ENCODE results near the gene ARID1B.

- TF ChIP-seq, protein P1, sequence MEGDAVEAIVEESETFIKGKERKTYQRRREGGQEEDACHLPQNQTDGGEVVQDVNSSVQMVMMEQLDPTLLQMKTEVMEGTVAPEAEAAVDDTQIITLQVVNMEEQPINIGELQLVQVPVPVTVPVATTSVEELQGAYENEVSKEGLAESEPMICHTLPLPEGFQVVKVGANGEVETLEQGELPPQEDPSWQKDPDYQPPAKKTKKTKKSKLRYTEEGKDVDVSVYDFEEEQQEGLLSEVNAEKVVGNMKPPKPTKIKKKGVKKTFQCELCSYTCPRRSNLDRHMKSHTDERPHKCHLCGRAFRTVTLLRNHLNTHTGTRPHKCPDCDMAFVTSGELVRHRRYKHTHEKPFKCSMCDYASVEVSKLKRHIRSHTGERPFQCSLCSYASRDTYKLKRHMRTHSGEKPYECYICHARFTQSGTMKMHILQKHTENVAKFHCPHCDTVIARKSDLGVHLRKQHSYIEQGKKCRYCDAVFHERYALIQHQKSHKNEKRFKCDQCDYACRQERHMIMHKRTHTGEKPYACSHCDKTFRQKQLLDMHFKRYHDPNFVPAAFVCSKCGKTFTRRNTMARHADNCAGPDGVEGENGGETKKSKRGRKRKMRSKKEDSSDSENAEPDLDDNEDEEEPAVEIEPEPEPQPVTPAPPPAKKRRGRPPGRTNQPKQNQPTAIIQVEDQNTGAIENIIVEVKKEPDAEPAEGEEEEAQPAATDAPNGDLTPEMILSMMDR (IDR thresholded peaks at IDR 0.05; ENCODE audit: low read depth, low read length, missing input control) = no peak
- TF ChIP-seq MAX (IDR thresholded peaks at IDR 0.05) = no peak
Measured at GRCh38 chr6:157215717-157216116, 438.5 kb downstream of the ARID1B start.

All from liver (tissue), 2 donors.